Osteocyte (in vitro differentiated cells): ENCODE measurements around the gene SGPL1. TPM values are rescaled to one million over a fixed set of nuclear protein-coding genes. Genes with fewer than 3 reads are reported as not detected.
A peak's percentile ranks its signal among the peaks of the same experiment; 100 is the strongest.

Source experiments
- DNase-seq: peaks from one replicate; pipeline ENCODE4 v3.0.0; 2021; ENCODE audit warnings: mixed read lengths; ENCODE audit not compliant: unreplicated experiment; ENCODE audit errors: extremely low spot score
- H3K27ac Mint-ChIP-seq: one replicate; pipeline ENCODE4 v1.8.0; 2021; ENCODE audit warnings: mild to moderate bottlenecking, mixed read lengths; ENCODE audit not compliant: unreplicated experiment
- H3K27me3 Mint-ChIP-seq: one replicate; pipeline ENCODE4 v1.8.0; 2021; ENCODE audit warnings: mixed read lengths; ENCODE audit not compliant: unreplicated experiment
- H3K36me3 Mint-ChIP-seq: one replicate; pipeline ENCODE4 v1.8.0; 2021; ENCODE audit warnings: mixed read lengths; ENCODE audit not compliant: unreplicated experiment
- H3K4me1 Mint-ChIP-seq: one replicate; pipeline ENCODE4 v1.8.0; 2021; ENCODE audit warnings: mixed read lengths; ENCODE audit not compliant: unreplicated experiment
- H3K4me3 Mint-ChIP-seq: one replicate; pipeline ENCODE4 v1.8.0; 2021; ENCODE audit warnings: mild to moderate bottlenecking, moderate library complexity, mixed read lengths; ENCODE audit not compliant: unreplicated experiment
- H3K9me3 Mint-ChIP-seq: one replicate; pipeline ENCODE4 v1.8.0; 2021; ENCODE audit warnings: mixed read lengths; ENCODE audit not compliant: unreplicated experiment
- CTCF ChIP-seq: fragments of 200-600 bp; sonication (generic); IDR thresholded peaks from 2 replicates; pipeline ENCODE4 v1.5.0; 2021; ENCODE audit warnings: antibody characterized with exemption, mild to moderate bottlenecking, moderate library complexity
- total RNA-seq: library from RNA; stranded (reverse); gene quantifications from 2 replicates; pipeline ENCODE4 v1.2.1, GENCODE V29; 2021

The SGPL1 gene
- total RNA-seq, 1 donor from 2014 or later = 58.1 TPM

DNA sequence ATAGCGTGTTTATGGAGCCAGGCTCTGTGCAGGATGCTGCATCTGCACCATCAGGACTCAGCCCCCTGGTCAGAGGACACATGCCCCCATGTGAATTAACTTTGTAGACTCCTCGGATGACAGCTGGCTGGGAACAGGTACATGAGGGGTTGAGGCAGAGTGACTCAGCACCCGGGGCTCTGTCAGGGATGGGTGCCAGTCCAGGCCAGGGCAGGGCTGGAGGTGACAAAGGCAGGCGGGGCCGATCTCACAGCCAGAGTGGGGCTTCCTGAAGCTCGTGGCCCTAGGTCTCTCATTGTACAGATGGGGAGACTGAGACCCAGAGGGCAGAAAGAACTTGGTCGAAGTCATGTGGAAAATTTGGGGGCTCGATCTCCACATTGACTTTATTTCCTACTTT is 107.9 kb downstream of the SGPL1 start:
- H3K36me3 Mint-ChIP-seq = no peaks in the 10 kb centered on the region
- H3K27me3 Mint-ChIP-seq = peaks cover 38% of the 10 kb centered on the region
- H3K27ac Mint-ChIP-seq = no peak overlapping the region
- peaks cover 1% of the 10 kb centered on the region for H3K4me1 Mint-ChIP-seq
- TF ChIP-seq CTCF = no peak
- H3K9me3 Mint-ChIP-seq = no peaks in the 10 kb centered on the region
- DNase-seq = no peak
- H3K4me3 Mint-ChIP-seq = no peak overlapping the region

GRCh38 chr10:70925377-70926225 is 109.9 kb downstream of the SGPL1 start:
- H3K27me3 Mint-ChIP-seq = peaks cover 42% of the 10 kb centered on the region
- no peak overlapping the region for H3K4me3 Mint-ChIP-seq
- no peak overlapping the region for H3K27ac Mint-ChIP-seq
- no peaks in the 10 kb centered on the region for H3K36me3 Mint-ChIP-seq
- TF ChIP-seq CTCF = peak; percentile 98
- DNase-seq = no peak
- no peaks in the 10 kb centered on the region for H3K9me3 Mint-ChIP-seq
- H3K4me1 Mint-ChIP-seq = peaks cover 1% of the 10 kb centered on the region

- Mint-ChIP-seq H3K4me3 (no peak overlapping the region), H3K27me3 (peaks cover 44% of the 10 kb centered on the region), H3K9me3 (no peaks in the 10 kb centered on the region), H3K27ac (no peak overlapping the region), H3K4me1 (peaks cover 1% of the 10 kb centered on the region), H3K36me3 (no peaks in the 10 kb centered on the region)
- TF ChIP-seq CTCF = no peak
- DNase-seq = no peak
Observed at GRCh38 chr10:70926226-70927000, 110.7 kb downstream of the SGPL1 start.

DNA sequence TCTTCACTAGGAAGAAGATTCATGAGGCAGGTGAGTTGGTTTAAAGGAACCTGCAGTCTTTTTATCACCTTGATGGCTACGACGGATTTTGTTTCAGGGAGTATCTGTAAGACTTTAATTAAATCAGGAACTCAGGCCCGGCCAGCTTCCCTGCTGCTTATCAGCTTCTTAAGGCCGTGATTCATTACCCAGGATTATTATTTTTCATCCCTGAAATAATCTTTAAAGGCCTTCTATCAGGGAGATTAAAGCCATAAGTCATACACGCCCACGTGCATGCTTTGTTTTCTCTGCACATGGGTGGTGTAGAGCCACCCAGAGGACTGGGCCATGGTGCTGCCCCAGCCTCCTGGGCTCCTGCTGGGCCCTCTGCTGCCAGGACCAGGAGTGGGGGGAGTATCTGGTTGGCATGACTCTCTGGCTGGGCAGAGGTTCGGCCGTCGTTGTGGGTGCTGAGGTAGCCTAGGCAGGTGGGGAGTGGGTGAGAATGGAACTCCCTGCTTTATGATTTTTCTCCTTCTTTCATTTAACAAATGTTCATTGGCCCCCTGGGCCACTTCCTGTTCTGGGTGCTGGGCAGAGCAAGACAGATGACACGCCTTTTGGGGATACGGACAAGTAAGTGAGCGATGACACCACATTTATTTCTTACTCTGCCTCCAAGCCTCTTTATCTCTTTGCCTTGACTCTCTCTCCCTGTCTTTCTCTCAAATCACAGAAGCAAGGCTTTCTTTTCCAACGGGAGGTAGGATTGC is 111.6 kb downstream of the SGPL1 start:
- Mint-ChIP-seq H3K4me1 (peaks cover 1% of the 10 kb centered on the region), H3K36me3 (no peaks in the 10 kb centered on the region), H3K27ac (no peak overlapping the region), H3K4me3 (no peak overlapping the region), H3K27me3 (peaks cover 41% of the 10 kb centered on the region), H3K9me3 (no peaks in the 10 kb centered on the region)
- no peak for TF ChIP-seq CTCF
- no peak for DNase-seq
